Upper lobe of right lung (tissue), 1 donor: ENCODE measurements around the gene WDR26. TPM values are rescaled to one million over a fixed set of nuclear protein-coding genes. Genes with fewer than 3 reads are reported as not detected.
"Not testable (repeated sequence)": the region's sequence is repeated elsewhere in the genome, so short reads cannot be mapped to it uniquely, and the experiment has no call there.

Experiments
- ATAC-seq: fragments of 200-7000 bp; cut with Tn5 transposase; one replicate; pipeline ENCODE4 v1.9.1; 2020; ENCODE audit warnings: mild to moderate bottlenecking, moderate library complexity
- DNase-seq: peaks from one replicate; pipeline ENCODE4 v3.0.0-alpha.2; 2020
- H3K27ac ChIP-seq: fragments of 200-600 bp; one replicate; pipeline ENCODE4 v1.8.0; 2022
- H3K27me3 ChIP-seq: fragments of 200-600 bp; one replicate; pipeline ENCODE4 v1.8.0; 2022; ENCODE audit warnings: mild to moderate bottlenecking
- H3K36me3 ChIP-seq: fragments of 200-600 bp; one replicate; pipeline ENCODE4 v1.8.0; 2022
- H3K4me1 ChIP-seq: fragments of 200-600 bp; one replicate; pipeline ENCODE4 v1.8.0; 2022
- H3K4me3 ChIP-seq: fragments of 200-600 bp; one replicate; pipeline ENCODE4 v1.8.0; 2022; ENCODE audit warnings: mild to moderate bottlenecking
- H3K9me3 ChIP-seq: fragments of 200-600 bp; one replicate; pipeline ENCODE4 v1.8.0; 2022
- CTCF ChIP-seq: fragments of 200-600 bp; IDR thresholded peaks from one replicate; pipeline ENCODE4 v1.8.0; 2022; ENCODE audit warnings: antibody characterized with exemption
- intact Hi-C: fragments of 100-400 bp; cut with DNase I; formaldehyde crosslinking; loops from one replicate; pipeline ENCODE4 v1.11.0; 2022
- long read RNA-seq: library from polyadenylated mRNA; unstranded; transcript quantifications from one replicate; pipeline ENCODE4 v2.0.0, GENCODE V29; 2021
- total RNA-seq: library from RNA; stranded (reverse); fragmentation: NEBNext Ultra II Directional; extraction: Animal tissue kit (Norgen Biotek cat#: 25700); gene quantifications from one replicate; pipeline ENCODE4 v1.2.1, GENCODE V29; 2021
- donor health status: DM: no; HTN: yes; CAD: no; lungs with severe emphysema.

WDR26 gene
- 96.1 TPM for total RNA-seq
- long read RNA-seq, full-length matches to known transcripts, result 8 of 45 reads
- long read RNA-seq, partial matches to known transcripts, result 2 of 45 reads
- long read RNA-seq, other reads (novel, unspliced or antisense), result 35 of 45 reads

GRCh38 chr1:224434691-224435317, at the start of gene WDR26:
Gene WDR26 (minus strand): TSS chr1:224434797.
- ATAC-seq, result peak; percentile 86
- Histone ChIP-seq H3K27ac (peak within 1 kb of the TSS; percentile 98), H3K9me3 (no peaks in the 10 kb centered on the region), H3K27me3 (no peaks in the 10 kb centered on the region), H3K36me3 (peaks cover 10% of the 10 kb centered on the region), H3K4me1 (peaks cover 37% of the 10 kb centered on the region), H3K4me3 (peak within 1 kb of the TSS; percentile 86)
- peak; percentile 89 for DNase-seq
- intact Hi-C loops, result no loop called here
- TF ChIP-seq CTCF, result no peak

- H3K4me3 ChIP-seq, H3K27me3 ChIP-seq, H3K4me1 ChIP-seq, H3K36me3 ChIP-seq, H3K9me3 ChIP-seq, DNase-seq, intact Hi-C loops, H3K27ac ChIP-seq: not testable (repeated sequence)
- peak; percentile 34 for ATAC-seq
These were observed 48.6 kb upstream of the WDR26 start for GRCh38 chr1:224483206-224483605.

- Histone ChIP-seq H3K27ac (no peak overlapping the region), H3K4me1 (no peaks in the 10 kb centered on the region), H3K9me3 (no peaks in the 10 kb centered on the region), H3K27me3 (no peaks in the 10 kb centered on the region), H3K36me3 (no peaks in the 10 kb centered on the region), H3K4me3 (no peak overlapping the region)
- TF ChIP-seq CTCF, result no peak
- DNase-seq, result no peak
- intact Hi-C loops, result no loop called here
- ATAC-seq, result peak; percentile 49
These were observed 48.0 kb upstream of the WDR26 start for GRCh38 chr1:224482619-224483018.

- intact Hi-C loops, result no loop called here
- Histone ChIP-seq H3K9me3 (no peaks in the 10 kb centered on the region), H3K4me1 (no peaks in the 10 kb centered on the region), H3K27ac (no peak overlapping the region), H3K4me3 (no peak overlapping the region), H3K27me3 (no peaks in the 10 kb centered on the region), H3K36me3 (no peaks in the 10 kb centered on the region)
- no peak for DNase-seq
- ATAC-seq, result peak; percentile 30
- no peak for TF ChIP-seq CTCF
These were observed 47.0 kb upstream of the WDR26 start for GRCh38 chr1:224481601-224482000.

GRCh38 chr1:224480888-224481459, 46.4 kb upstream of the WDR26 start:
- H3K27ac ChIP-seq, H3K9me3 ChIP-seq, H3K27me3 ChIP-seq, H3K4me3 ChIP-seq, ATAC-seq, DNase-seq, intact Hi-C loops, H3K36me3 ChIP-seq, H3K4me1 ChIP-seq: not testable (repeated sequence)

GRCh38 chr1:224480200-224480599, 45.6 kb upstream of the WDR26 start:
- H3K36me3 ChIP-seq, H3K9me3 ChIP-seq, H3K4me3 ChIP-seq, DNase-seq, intact Hi-C loops, ATAC-seq, H3K27ac ChIP-seq, H3K4me1 ChIP-seq, H3K27me3 ChIP-seq: not testable (repeated sequence)

GRCh38 chr1:224472806-224473205, 38.2 kb upstream of the WDR26 start:
- ATAC-seq (no peak), DNase-seq (no peak)
- intact Hi-C loops, result no loop called here
- Histone ChIP-seq H3K27me3 (no peaks in the 10 kb centered on the region), H3K4me1 (no peaks in the 10 kb centered on the region), H3K36me3 (no peaks in the 10 kb centered on the region), H3K4me3 (no peak overlapping the region), H3K9me3 (no peaks in the 10 kb centered on the region), H3K27ac (no peak overlapping the region)
- no peak for TF ChIP-seq CTCF
